HL-60/S4 treated with phorbol 12-myristate 13-acetate at 8.2 ng/mL for 4 days and 3 days (cell line): ENCODE measurements around the gene EQTN.

Source experiments
- in situ Hi-C: fragments of 300-500 bp; cut with MboI; formaldehyde crosslinking; loops from 2 replicates; pipeline ENCODE4 v1.15.0; 2022; ENCODE audit warnings: low sequenced_read_pairs

EQTN gene

DNA sequence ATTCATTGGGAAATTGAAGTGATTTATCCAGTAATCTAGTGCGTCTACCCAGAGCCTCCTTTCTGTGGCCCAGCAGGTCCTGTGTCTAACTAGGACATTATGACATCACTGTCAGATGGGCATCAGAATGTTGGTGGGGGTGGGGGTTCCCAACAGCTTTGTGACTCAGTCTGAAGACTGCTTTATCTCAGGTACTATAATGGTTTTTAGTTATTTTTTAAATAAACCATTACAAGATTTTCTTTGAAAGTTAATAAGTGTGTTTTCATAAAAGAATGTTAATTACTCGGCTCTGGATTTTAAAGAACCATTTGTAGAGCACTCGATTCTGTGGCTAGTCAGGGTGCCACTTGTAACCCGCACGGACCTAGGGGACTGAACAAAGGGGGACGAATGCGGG is at the start of gene EQTN:
EQTN (minus strand) TSS at position 101 of the 400 bp plus-strand sequence; CDS start at position 6, 95 bp downstream.
- in situ Hi-C loops = no loop called here

DNA sequence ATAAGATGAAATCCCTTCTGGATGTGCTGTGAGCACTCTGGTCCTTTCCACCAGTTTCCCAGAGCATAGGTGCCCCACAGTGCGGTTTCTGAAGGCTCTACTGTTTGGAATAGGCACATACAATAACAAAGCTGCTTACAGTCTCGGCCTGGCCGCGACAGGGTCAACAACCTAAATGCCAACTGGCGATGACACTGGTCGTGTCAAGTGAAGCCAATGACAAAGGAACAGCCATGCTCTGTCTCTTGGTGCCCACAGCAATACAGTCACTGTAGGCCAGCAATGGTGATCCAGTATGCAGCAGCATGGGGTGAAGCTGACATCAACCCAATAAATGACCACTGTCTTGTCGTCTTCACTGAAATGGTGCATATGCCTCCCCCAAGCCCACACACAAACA is 47.8 kb upstream of the EQTN start:
- in situ Hi-C loops = loop anchor here (25.0 kb wide), 1 partner anchor 193 kb away; the partner anchor contains the start of gene MOB3B

DNA sequence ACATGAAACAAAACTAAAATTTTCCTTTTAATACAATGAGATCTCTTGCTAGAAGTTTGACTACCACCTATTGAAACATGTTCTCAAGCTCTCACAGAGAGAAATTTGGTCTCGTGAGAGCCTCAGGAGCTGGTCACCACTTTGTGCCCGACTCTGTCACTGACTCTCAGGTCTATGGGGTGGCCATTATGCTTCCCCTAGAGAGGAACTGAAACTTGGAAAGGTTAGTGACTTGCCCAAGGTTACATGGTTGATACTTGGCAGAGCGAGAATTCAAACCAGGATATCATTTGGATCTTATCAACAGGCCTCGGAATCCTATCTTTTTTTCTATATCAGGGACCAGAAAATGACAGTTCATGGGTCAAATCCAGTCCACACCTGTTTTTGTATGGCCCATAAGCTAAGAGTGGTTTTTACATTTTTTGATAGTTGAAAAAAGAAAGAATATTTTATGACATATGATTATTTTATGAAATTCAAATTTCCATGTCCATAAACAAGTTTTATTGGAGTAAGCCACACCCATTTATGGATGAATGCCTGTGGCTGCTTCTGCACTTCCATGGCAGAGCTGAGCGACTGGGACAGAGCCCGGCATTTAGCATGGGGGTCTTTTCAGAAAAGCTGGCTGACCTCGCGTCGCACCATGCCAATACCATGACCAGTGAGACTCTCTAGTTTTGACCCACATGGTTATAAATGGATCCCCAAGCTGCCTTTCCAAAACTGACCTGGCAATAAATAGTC is 44.8 kb upstream of the EQTN start:
- in situ Hi-C loops = loop anchor here (25.0 kb wide), 1 partner anchor 196 kb away; the partner anchor contains the start of gene MOB3B

DNA sequence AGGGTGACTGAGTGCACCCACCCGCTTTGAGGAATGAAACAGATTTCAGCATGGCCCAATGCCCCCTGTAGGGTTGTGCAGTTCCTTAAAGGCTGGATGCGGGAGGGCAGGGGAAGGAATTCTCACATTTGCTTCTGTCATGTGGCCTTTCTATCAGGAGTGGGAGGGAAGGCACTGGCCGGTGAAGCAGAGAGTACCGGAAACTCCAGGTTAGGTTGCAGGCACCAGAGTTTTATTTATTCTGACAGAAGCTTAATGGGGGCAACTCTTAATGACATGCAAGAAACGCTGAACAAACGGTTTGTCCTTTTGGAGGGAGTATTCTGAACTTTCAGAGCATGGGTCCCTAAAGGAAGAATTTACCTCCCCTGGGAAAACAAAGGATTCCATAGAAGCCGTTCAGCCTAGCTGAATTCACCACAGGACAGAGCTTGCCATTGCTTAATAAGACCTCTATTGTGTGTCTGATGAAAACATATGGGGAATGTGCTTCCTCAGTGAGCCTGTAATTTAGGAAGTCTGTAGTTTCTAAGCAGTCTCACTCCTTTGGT is 44.1 kb upstream of the EQTN start:
- in situ Hi-C loops = loop anchor here (25.0 kb wide), 1 partner anchor 196 kb away; the partner anchor contains the start of gene MOB3B

GRCh38 chr9:27340285-27340674 is 43.3 kb upstream of the EQTN start:
- in situ Hi-C loops = loop anchor here (25.0 kb wide), 1 partner anchor 197 kb away; the partner anchor contains the start of gene MOB3B

DNA sequence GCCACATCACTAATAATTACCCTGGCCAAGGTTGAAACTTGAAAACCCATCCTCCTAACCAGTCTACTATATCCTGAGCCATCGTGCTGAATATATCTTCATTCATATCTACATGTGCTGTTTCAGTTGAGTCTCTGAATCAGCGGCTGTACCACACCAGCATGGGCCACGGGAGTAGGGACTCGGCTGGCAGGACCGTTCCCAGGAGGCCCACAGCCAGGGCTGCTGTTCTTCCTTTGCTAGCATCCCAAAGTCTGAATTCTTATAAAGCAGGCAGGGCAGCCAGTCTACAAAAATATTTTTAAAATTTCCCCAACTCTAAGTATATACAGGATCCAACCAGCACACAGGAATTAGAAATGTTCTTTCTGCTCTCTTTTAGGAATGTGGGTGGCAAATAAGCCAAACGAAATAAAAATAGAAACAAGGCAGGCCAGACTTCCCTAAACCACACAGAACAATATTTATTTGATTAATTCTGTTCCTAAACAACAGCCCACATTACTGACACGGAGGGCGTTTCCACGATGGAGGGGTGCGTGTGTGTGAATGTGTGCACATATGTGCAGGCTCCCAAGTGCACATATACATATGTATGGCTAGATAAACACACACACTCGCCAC is 42.8 kb upstream of the EQTN start:
- in situ Hi-C loops = loop anchor here (25.0 kb wide), 1 partner anchor 198 kb away; the partner anchor contains the start of gene MOB3B

GRCh38 chr9:27338527-27338903 is 41.6 kb upstream of the EQTN start:
- in situ Hi-C loops = loop anchor here (25.0 kb wide), 1 partner anchor 199 kb away; the partner anchor contains the start of gene MOB3B

GRCh38 chr9:27337833-27338526 is 41.0 kb upstream of the EQTN start:
- in situ Hi-C loops = loop anchor here (25.0 kb wide), 1 partner anchor 199 kb away; the partner anchor contains the start of gene MOB3B

DNA sequence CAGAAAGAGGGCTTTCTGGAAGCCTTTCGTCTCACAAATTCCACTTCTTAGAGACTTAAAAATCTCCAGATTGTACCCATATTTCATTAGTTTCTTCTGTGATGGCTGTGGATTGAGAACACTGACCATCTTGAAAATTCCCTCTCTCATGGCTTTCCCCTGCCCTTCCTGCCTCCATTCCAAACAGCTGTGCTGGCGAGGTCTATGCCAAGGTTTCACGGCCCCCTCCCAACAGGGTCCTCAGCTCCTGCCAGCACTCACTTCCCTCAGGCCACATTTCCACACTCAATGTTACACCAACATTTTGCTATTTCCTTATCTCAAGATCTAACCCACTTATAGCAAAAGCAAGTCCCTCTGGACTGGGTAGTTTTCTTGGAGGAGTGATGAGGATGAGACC is 40.3 kb upstream of the EQTN start:
- in situ Hi-C loops = loop anchor here (25.0 kb wide), 1 partner anchor 200 kb away; the partner anchor contains the start of gene MOB3B

GRCh38 chr9:27336829-27337228 is 39.9 kb upstream of the EQTN start:
- in situ Hi-C loops = loop anchor here (25.0 kb wide), 1 partner anchor 200 kb away; the partner anchor contains the start of gene MOB3B

DNA sequence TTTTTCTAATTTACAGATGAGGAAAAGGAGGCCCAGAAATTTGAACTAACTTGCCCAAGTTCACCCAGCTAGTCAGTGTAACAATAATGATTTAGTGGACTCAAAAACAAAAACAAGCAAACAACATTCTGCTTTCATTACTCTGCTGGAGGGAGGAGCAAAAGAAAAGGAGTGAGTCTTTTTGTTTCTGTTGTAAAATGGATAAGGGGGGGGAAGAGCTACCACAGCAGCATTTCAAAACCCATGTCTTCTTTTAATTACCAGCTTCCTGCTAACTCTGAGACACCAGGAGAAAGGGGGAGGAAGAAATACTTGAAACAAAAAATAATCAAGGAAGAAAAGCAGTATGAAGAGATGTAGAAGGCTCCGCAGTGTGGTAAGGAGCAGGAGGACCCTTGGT is 39.2 kb upstream of the EQTN start:
- in situ Hi-C loops = loop anchor here (25.0 kb wide), 1 partner anchor 201 kb away; the partner anchor contains the start of gene MOB3B

DNA sequence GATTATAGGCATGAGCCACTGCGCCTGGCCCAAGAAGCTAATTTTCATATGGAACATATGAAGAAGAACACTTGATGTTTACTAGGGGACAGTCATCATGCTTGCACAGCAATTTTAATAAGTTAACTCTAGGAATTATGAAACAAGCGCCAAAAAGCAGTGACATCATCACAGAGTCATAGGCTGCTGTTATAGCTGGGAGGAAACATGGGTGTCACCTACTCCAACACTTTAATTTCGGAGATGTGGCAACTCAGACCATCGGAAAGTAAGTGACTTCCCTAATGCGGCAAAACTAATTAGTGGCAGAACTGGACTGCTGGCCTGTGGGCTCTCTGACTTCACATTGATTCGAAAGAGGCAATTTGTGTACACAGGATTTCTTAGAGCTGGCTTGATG is 38.1 kb upstream of the EQTN start:
- in situ Hi-C loops = loop anchor here (25.0 kb wide), 1 partner anchor 202 kb away; the partner anchor contains the start of gene MOB3B

- in situ Hi-C loops = loop anchor here (25.0 kb wide), 1 partner anchor 204 kb away; the partner anchor contains the start of gene MOB3B
Measured at GRCh38 chr9:27333241-27334052, 36.5 kb upstream of the EQTN start.

DNA sequence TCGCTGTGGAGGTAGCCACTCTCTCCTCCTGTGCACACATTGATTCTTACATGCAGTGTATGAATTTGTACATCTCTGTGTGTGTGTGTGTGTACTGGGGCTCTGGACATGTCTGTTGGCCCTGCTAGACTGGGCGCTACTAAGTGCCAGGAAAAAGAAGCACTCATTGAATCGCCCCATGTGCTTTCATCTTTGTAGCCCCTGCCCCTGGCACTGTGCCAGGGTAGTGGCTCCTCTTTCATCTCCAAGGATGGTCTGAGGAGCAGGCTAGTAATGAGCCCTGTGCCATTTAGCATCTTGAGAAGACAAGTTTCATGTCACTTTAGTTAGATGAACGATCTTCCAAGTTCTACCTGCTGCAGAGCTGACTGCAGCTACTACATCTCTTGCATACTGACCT is 34.4 kb upstream of the EQTN start:
- in situ Hi-C loops = loop anchor here (25.0 kb wide), 1 partner anchor 206 kb away; the partner anchor contains the start of gene MOB3B

- in situ Hi-C loops = loop anchor here (25.0 kb wide), 1 partner anchor 208 kb away; the partner anchor contains the start of gene MOB3B
Measured at GRCh38 chr9:27329291-27329690, 32.3 kb upstream of the EQTN start.

DNA sequence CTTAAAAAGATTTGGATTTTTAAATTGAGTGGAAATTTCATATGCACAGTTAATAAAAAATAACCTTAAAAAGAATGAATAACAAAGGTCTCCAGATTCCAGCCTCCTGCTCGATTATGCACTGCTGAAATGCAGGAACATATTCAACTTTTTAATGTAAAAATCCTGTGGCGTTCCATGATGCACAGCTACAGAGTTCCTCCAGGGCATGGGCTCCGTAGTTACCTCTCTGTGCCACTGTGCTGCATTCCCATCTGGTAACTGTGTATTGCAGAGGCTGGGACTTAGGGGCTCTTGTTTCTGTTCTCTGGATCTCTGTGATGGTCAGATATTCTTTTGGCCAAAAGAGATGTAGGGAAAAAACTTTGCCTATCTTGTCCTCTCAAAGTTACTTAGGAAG is 31.5 kb upstream of the EQTN start:
- in situ Hi-C loops = loop anchor here (25.0 kb wide), 1 partner anchor 209 kb away; the partner anchor contains the start of gene MOB3B

GRCh38 chr9:27311184-27311583 is 14.2 kb upstream of the EQTN start:
- in situ Hi-C loops = no loop called here

GRCh38 chr9:27310582-27310981 is 13.6 kb upstream of the EQTN start:
- in situ Hi-C loops = no loop called here

DNA sequence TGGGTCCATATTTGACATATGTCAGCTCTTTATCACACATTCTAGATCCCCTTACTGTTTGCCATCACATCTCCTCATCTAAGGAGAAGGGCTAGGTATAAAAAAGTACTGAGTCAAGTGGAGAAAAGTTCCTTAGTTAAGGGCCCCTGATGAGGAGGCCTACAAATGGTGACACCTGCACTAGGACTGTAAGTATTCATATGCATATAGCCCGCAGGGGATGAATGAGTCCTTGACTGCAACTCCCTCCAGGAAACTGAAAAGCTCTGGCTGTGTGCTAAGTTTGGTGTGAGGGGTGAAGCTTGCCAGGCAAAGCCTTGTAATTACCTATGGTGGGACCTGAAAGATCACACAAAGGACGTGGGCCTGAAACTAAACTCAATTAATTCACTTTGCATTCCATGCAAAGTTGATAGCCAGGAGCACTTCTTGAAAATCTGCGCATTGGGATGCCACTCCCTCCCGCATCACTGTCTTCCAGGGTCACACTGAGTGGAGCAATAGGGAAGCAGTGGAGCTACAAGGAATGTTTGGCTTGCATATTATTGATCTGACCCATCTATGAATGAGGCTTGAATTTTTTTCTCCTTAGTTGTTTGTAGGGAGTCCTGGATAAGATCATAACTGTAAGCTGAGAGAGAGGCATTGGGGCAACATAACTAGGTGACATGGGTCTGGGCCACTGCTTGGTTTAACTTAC is 11.9 kb upstream of the EQTN start:
- in situ Hi-C loops = no loop called here
